ENCODE measurements around the gene DTX2. TPM values are rescaled to one million over a fixed set of nuclear protein-coding genes. Genes with fewer than 3 reads are reported as not detected.
"Not testable (repeated sequence)": the region's sequence is repeated elsewhere in the genome, so short reads cannot be mapped to it uniquely, and the experiment has no call there.

DTX2 gene
- total RNA-seq, 1 donor from 2014 or later: 12.0 TPM

- ATAC-seq; DNase-seq (ENCODE audit: low spot score): not testable (repeated sequence)
These were observed 24.5 kb downstream of the DTX2 start for GRCh38 chr7:76485822-76486610.

GRCh38 chr7:76486618-76487017, 25.1 kb downstream of the DTX2 start:
- ATAC-seq; DNase-seq (ENCODE audit: low spot score): not testable (repeated sequence)

- not testable (repeated sequence) for DNase-seq (ENCODE audit: low spot score)
- peak; percentile 14 for ATAC-seq
These were observed 26.5 kb downstream of the DTX2 start for GRCh38 chr7:76487969-76488368.

GRCh38 chr7:76492139-76492538, 30.6 kb downstream of the DTX2 start:
- not testable (repeated sequence) for ATAC-seq; DNase-seq (ENCODE audit: low spot score)

- ATAC-seq; DNase-seq (ENCODE audit: low spot score): not testable (repeated sequence)
These were observed 34.2 kb downstream of the DTX2 start for GRCh38 chr7:76495717-76496116.

- not testable (repeated sequence) for DNase-seq (ENCODE audit: low spot score)
- peak; percentile 6 for ATAC-seq
These were observed 36.5 kb downstream of the DTX2 start for GRCh38 chr7:76497918-76498582.

- not testable (repeated sequence) for DNase-seq (ENCODE audit: low spot score); ATAC-seq
These were observed 37.2 kb downstream of the DTX2 start for GRCh38 chr7:76498583-76499200.

GRCh38 chr7:76499201-76499923, 37.9 kb downstream of the DTX2 start:
- not testable (repeated sequence) for ATAC-seq; DNase-seq (ENCODE audit: low spot score)

GRCh38 chr7:76499924-76500241, 38.4 kb downstream of the DTX2 start:
- peak; percentile 6 for ATAC-seq
- not testable (repeated sequence) for DNase-seq (ENCODE audit: low spot score)

- ATAC-seq; DNase-seq (ENCODE audit: low spot score): not testable (repeated sequence)
These were observed 40.7 kb downstream of the DTX2 start for GRCh38 chr7:76502224-76502623.

- ATAC-seq; DNase-seq (ENCODE audit: low spot score): not testable (repeated sequence)
These were observed 41.3 kb downstream of the DTX2 start for GRCh38 chr7:76502836-76503235.

- ATAC-seq; DNase-seq (ENCODE audit: low spot score): not testable (repeated sequence)
These were observed 41.7 kb downstream of the DTX2 start for GRCh38 chr7:76503244-76503643.

- not testable (repeated sequence) for DNase-seq (ENCODE audit: low spot score); ATAC-seq
These were observed 43.0 kb downstream of the DTX2 start for GRCh38 chr7:76504351-76505167.

- ATAC-seq (no peak), DNase-seq (ENCODE audit: low spot score) (no peak)
These were observed 43.9 kb downstream of the DTX2 start for GRCh38 chr7:76505168-76506080.

- ATAC-seq: peak; percentile 61
These were observed 44.6 kb downstream of the DTX2 start for GRCh38 chr7:76506081-76506440.

GRCh38 chr7:76506643-76507042, 45.1 kb downstream of the DTX2 start:
- not testable (repeated sequence) for DNase-seq (ENCODE audit: low spot score)

More at GRCh38 chr7:76506081-76506440, 44.6 kb downstream of the DTX2 start:
- DNase-seq (ENCODE audit: low spot score): no peak

GRCh38 chr7:76507723-76508406, 46.4 kb downstream of the DTX2 start:
- ATAC-seq (no peak), DNase-seq (ENCODE audit: low spot score) (no peak)

More at GRCh38 chr7:76506643-76507042, 45.1 kb downstream of the DTX2 start:
- ATAC-seq: not testable (repeated sequence)
